Measurements from ENCODE around the gene TIGD7.

DNA sequence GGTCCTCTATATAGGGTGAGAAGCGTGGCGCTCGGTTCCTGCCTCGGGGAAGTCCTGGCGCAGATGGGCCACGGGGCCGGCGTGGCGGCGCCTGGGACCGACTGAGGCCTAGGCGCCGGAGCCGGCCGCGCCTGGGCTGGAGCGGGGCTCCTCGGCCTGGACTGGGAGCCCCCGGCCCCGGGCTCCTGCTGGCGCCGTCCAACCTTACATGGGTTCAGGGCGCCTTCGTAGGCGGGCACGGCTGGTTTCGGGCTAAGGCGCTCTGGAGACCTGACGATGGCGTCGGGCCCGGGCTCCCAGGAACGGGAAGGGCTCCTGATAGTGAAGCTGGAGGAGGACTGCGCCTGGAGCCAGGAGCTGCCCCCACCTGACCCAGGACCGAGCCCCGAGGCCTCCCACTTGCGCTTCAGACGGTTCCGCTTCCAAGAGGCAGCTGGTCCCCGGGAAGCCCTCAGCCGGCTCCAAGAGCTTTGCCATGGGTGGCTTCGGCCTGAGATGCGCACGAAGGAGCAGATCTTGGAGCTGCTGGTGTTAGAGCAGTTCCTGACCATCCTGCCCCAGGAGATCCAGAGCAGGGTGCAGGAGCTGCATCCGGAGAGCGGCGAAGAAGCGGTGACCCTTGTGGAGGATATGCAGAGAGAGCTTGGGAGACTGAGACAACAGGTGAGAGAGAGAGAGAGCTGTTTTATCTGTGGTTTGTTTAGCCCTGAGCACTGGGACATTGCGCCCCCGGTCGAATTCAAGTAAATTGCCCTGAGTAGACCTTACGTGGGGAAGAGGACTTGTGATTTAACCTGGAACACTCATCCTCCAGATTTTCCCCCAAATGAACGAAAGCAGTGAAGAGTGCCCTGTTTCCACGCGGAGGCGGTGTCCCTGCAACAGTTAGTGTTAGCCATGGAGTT lies 21.4 kb downstream of the TIGD7 start:
- TF ChIP-seq, protein P1, sequence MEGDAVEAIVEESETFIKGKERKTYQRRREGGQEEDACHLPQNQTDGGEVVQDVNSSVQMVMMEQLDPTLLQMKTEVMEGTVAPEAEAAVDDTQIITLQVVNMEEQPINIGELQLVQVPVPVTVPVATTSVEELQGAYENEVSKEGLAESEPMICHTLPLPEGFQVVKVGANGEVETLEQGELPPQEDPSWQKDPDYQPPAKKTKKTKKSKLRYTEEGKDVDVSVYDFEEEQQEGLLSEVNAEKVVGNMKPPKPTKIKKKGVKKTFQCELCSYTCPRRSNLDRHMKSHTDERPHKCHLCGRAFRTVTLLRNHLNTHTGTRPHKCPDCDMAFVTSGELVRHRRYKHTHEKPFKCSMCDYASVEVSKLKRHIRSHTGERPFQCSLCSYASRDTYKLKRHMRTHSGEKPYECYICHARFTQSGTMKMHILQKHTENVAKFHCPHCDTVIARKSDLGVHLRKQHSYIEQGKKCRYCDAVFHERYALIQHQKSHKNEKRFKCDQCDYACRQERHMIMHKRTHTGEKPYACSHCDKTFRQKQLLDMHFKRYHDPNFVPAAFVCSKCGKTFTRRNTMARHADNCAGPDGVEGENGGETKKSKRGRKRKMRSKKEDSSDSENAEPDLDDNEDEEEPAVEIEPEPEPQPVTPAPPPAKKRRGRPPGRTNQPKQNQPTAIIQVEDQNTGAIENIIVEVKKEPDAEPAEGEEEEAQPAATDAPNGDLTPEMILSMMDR (IDR thresholded peaks at IDR 0.05), result no peak
- no peak for TF ChIP-seq POLR2A (IDR thresholded peaks at IDR 0.05)
